GM20431 (cell line): ENCODE measurements around the gene MAP3K3.

Experiments used
- in situ Hi-C: fragments of 300-500 bp; cut with MseI, MboI; formaldehyde crosslinking; loops from one replicate; pipeline ENCODE4 v1.15.0; 2020; ENCODE audit warnings: low sequenced_read_pairs; ENCODE audit not compliant: unreplicated experiment

Gene MAP3K3

GRCh38 chr17:63621229-63621683 is 961 bp upstream of the MAP3K3 start:
- in situ Hi-C loops: no loop called here

GRCh38 chr17:63622574-63623390 is 565 bp downstream of the MAP3K3 start:
- in situ Hi-C loops: no loop called here

GRCh38 chr17:63623786-63624530 is 1.7 kb downstream of the MAP3K3 start:
- in situ Hi-C loops: no loop called here

- in situ Hi-C loops: no loop called here
Measured at GRCh38 chr17:63624531-63624880, 2.3 kb downstream of the MAP3K3 start.

GRCh38 chr17:63626551-63627180 is 4.4 kb downstream of the MAP3K3 start:
- in situ Hi-C loops: no loop called here

- in situ Hi-C loops: no loop called here
Measured at GRCh38 chr17:63629627-63630026, 7.4 kb downstream of the MAP3K3 start.

- in situ Hi-C loops: no loop called here
Measured at GRCh38 chr17:63631062-63631461, 8.8 kb downstream of the MAP3K3 start.

GRCh38 chr17:63631626-63632025 is 9.4 kb downstream of the MAP3K3 start:
- in situ Hi-C loops: no loop called here

GRCh38 chr17:63633742-63634141 is 11.5 kb downstream of the MAP3K3 start:
- in situ Hi-C loops: no loop called here

GRCh38 chr17:63634163-63634562 is 11.9 kb downstream of the MAP3K3 start:
- in situ Hi-C loops: no loop called here

- in situ Hi-C loops: no loop called here
Measured at GRCh38 chr17:63634816-63635215, 12.6 kb downstream of the MAP3K3 start.

GRCh38 chr17:63635290-63635689 is 13.1 kb downstream of the MAP3K3 start:
- in situ Hi-C loops: no loop called here

GRCh38 chr17:63635787-63636186 is 13.6 kb downstream of the MAP3K3 start:
- in situ Hi-C loops: no loop called here

GRCh38 chr17:63639125-63639524 is 16.9 kb downstream of the MAP3K3 start:
- in situ Hi-C loops: no loop called here

- in situ Hi-C loops: no loop called here
Measured at GRCh38 chr17:63640038-63640437, 17.8 kb downstream of the MAP3K3 start.

- in situ Hi-C loops: no loop called here
Measured at GRCh38 chr17:63641692-63642448, 19.7 kb downstream of the MAP3K3 start.

GRCh38 chr17:63644846-63645245 is 22.6 kb downstream of the MAP3K3 start:
- in situ Hi-C loops: no loop called here

- in situ Hi-C loops: no loop called here
Measured at GRCh38 chr17:63645775-63646487, 23.7 kb downstream of the MAP3K3 start.

GRCh38 chr17:63646488-63646806 is 24.2 kb downstream of the MAP3K3 start:
- in situ Hi-C loops: no loop called here
